K562 (cell line): ENCODE measurements around the gene SLC22A8. TPM values are rescaled to one million over a fixed set of nuclear protein-coding genes. Genes with fewer than 3 reads are reported as not detected.

Experiments
- ATAC-seq: fragments of 200-7000 bp; cut with Tn5 transposase; 3 replicates; pipeline ENCODE4 v1.9.1; 2020; ENCODE audit warnings: moderate library complexity
- BruUV-seq: library from RNA; stranded (reverse); fragments of 400-500 nt; replicated peaks from 2 replicates; lab custom pipeline; 2021; lab: Mats Ljungman, UMichigan
- CTCF ChIA-PET: fragments of 300-600 bp; formaldehyde crosslinking; extraction: SDS; loops from one replicate; lab custom pipeline; 2021; ENCODE audit warnings: low intra/inter-chr PET ratio; lab: Yijun Ruan, JAX
- POLR2A ChIA-PET: fragments of 300-600, 350-650 bp; sonication (Branson Sonifier 250); formaldehyde crosslinking; extraction: SDS; loops from one replicate; lab custom pipeline; 2021; ENCODE audit warnings: antibody characterized with exemption, inconsistent platforms; lab: Yijun Ruan, JAX
- DNase-seq, 4 experiments: peaks; one replicate each; pipeline versions ENCODE4 v3.0.0 to v3.0.0-alpha.2; 2011 to 2018; ENCODE audit warnings: low spot score in 3 of 4, mixed read lengths in 3 of 4; ENCODE audit errors: extremely low read depth in 1 of 4
- FAIRE-seq: peaks from 2 replicates; lab custom pipeline; 2011; peaks lifted over from hg19 to GRCh38; lab: Jason Lieb, UNC
- H2AFZ ChIP-seq: 2 replicates; pipeline ENCODE4 v1.6.0; 2011; ENCODE audit warnings: low read depth, low read length, control low read depth, inconsistent platforms
- H3K27ac ChIP-seq: fragments of 200-600 bp; 3 replicates; pipeline ENCODE4 v1.8.0; 2011; ENCODE audit warnings: low read depth, mild to moderate bottlenecking, control low read depth, inconsistent platforms, low read length, moderate library complexity, mixed read lengths; ENCODE audit errors: extremely low read depth
- H3K27me3 ChIP-seq, 2 experiments: fragments of 300-600 bp in 1 of 2; 2 replicates in 1 of 2; 3 replicates in 1 of 2; pipeline versions ENCODE4 v1.6.0 to v1.8.0; 2011; ENCODE audit warnings: inconsistent platforms in 2 of 2, low read length in 2 of 2, mild to moderate bottlenecking in 1 of 2, mixed read lengths in 1 of 2, moderate library complexity in 1 of 2; ENCODE audit not compliant: control insufficient read depth in 2 of 2, insufficient read depth in 2 of 2
- H3K36me3 ChIP-seq: fragments of 300-600 bp; 3 replicates; pipeline ENCODE4 v1.8.0; 2011; ENCODE audit warnings: mild to moderate bottlenecking, low read length, inconsistent platforms; ENCODE audit not compliant: control insufficient read depth, insufficient read depth
- H3K4me1 ChIP-seq, 2 experiments: fragments of 200-600 bp in 1 of 2; replicated peaks in 1 of 2; 2 replicates in 1 of 2; 3 replicates in 1 of 2; pipeline versions ENCODE4 v1.5.1 to v1.8.0; 2011; ENCODE audit warnings: inconsistent platforms in 2 of 2, low read length in 2 of 2, mild to moderate bottlenecking in 1 of 2, mixed read lengths in 1 of 2, moderate library complexity in 1 of 2; ENCODE audit not compliant: control insufficient read depth in 2 of 2, insufficient read depth in 2 of 2
- H3K4me2 ChIP-seq: 2 replicates; pipeline ENCODE4 v1.6.1; 2011; ENCODE audit warnings: low read length, control low read depth, inconsistent platforms, mixed read lengths; ENCODE audit not compliant: insufficient read depth
- H3K4me3 ChIP-seq: fragments of 200-600 bp; sonication (generic), shearing (Covaris generic); 2 replicates; pipeline ENCODE4 v1.5.1; 2016; ENCODE audit warnings: control low read depth, inconsistent platforms
- H3K79me2 ChIP-seq: fragments of 200-600 bp; 3 replicates; pipeline ENCODE4 v1.8.0; 2011; ENCODE audit warnings: low read length, inconsistent platforms; ENCODE audit not compliant: control insufficient read depth, insufficient read depth
- H3K9ac ChIP-seq, 2 experiments: 2 replicates each; pipeline versions ENCODE4 v1.6.0 to v1.6.1; 2011; ENCODE audit warnings: low read depth in 2 of 2, low read length in 2 of 2, control low read depth in 1 of 2, inconsistent platforms in 1 of 2, mild to moderate bottlenecking in 1 of 2, mixed read lengths in 1 of 2; ENCODE audit not compliant: insufficient read depth in 1 of 2
- H3K9me1 ChIP-seq: one replicate; pipeline ENCODE4 v1.6.0; 2011; ENCODE audit warnings: inconsistent platforms, mild to moderate bottlenecking, low read length, moderate library complexity; ENCODE audit not compliant: control insufficient read depth, insufficient read depth
- H3K9me3 ChIP-seq: replicated peaks from 2 replicates; pipeline ENCODE4 v1.5.1; 2011; ENCODE audit warnings: low read depth, low read length, inconsistent platforms; ENCODE audit not compliant: control insufficient read depth, insufficient read depth
- H4K20me1 ChIP-seq: replicated peaks from 2 replicates; pipeline ENCODE4 v1.6.1; 2011; ENCODE audit warnings: low read length, inconsistent platforms, mixed read lengths; ENCODE audit not compliant: control insufficient read depth, insufficient read depth
- CREB5 ChIP-seq: fragments of 250-450 bp; sonication (Bioruptor Pico); IDR thresholded peaks from 2 replicates; pipeline ENCODE4 v1.5.0; 2020; ENCODE audit warnings: mild to moderate bottlenecking
- CSDE1 ChIP-seq, 2 experiments: fragments of 450-650 bp; IDR thresholded peaks; 2 replicates each; pipeline ENCODE4 v1.6.1; 2016; ENCODE audit warnings: mild to moderate bottlenecking in 1 of 2
- FOXK2 ChIP-seq, 2 experiments: fragments of 450-650 bp; IDR thresholded peaks in 1 of 2; conservative IDR thresholded peaks in 1 of 2; 2 replicates each; pipeline ENCODE4 v1.6.1; 2016; ENCODE audit warnings: low read depth in 2 of 2, mild to moderate bottlenecking in 1 of 2
- SP1 ChIP-seq: sonication (generic); formaldehyde crosslinking; IDR thresholded peaks from 2 replicates; pipeline ENCODE4 v1.8.1; 2022; ENCODE audit warnings: mild to moderate bottlenecking, missing genetic modification reagents
- ZNF133 ChIP-seq: fragments of 250-450 bp; sonication (Bioruptor Pico); IDR thresholded peaks from 2 replicates; pipeline ENCODE4 v1.4.0; 2020; ENCODE audit warnings: mild to moderate bottlenecking
- ZNF384 ChIP-seq: IDR thresholded peaks from 2 replicates; pipeline ENCODE4 v1.6.1; 2012; ENCODE audit warnings: low read depth, low read length, improper control_type of control experiment
- ZNF695 ChIP-seq: fragments of 450-650 bp; formaldehyde crosslinking; IDR thresholded peaks from 2 replicates; pipeline ENCODE4 v1.4.0; 2020; ENCODE audit warnings: mild to moderate bottlenecking, moderate library complexity
- WGBS: fragments of 100-300 bp; shearing (Covaris generic); methylation state at CpG from one replicate; pipeline ENCODE4 v1.1.6; 2016; ENCODE audit warnings: low coverage, mixed read lengths; ENCODE audit not compliant: insufficient coverage; ENCODE audit errors: missing lambda C conversion rate; 5-methylcytosine and 5-hydroxymethylcytosine counted together
- in situ Hi-C: fragments of 300-500 bp; cut with MboI; formaldehyde crosslinking; loops from 4 replicates; pipeline ENCODE4 v1.15.0; 2018; ENCODE audit warnings: inconsistent platforms, mixed read lengths
- intact Hi-C: fragments of 100-400 bp; cut with micrococcal nuclease; formaldehyde crosslinking; loops from 2 replicates; pipeline ENCODE4 v1.14.2; 2022
- polyA plus RNA-seq, 8 experiments: library from polyadenylated mRNA; depleted of rRNA in 4 of 8; stranded (reverse) in 5 of 8; unstranded in 3 of 8; fragments of >200 nt; fragmentation: Nextera tagmentation in 2 of 8; fragmentation: Illumina TruSeq in 1 of 8; extraction: Ambion mirVana in 2 of 8; extraction: Trizol in 1 of 8; gene quantifications; 2 replicates each; pipeline versions ENCODE4 v1.2.1 to v1.2.3, GENCODE V29; 2011 to 2014; ENCODE audit warnings: inconsistent platforms in 1 of 8, missing spikeins in 1 of 8
- total RNA-seq, 7 experiments: library from RNA; depleted of rRNA in 6 of 7; stranded (reverse); fragments of >200 nt in 6 of 7; fragmentation: Illumina TruSeq in 2 of 7; extraction: Trizol in 2 of 7; gene quantifications; 2 replicates each; pipeline versions ENCODE4 v1.2.1 to v1.2.3, GENCODE V29; 2011 to 2021; ENCODE audit warnings: low replicate concordance in 1 of 7
- TF ChIP-seq, protein P1 (sequence below): sonication (generic); formaldehyde crosslinking; IDR thresholded peaks from 2 replicates; pipeline ENCODE4 v1.8.1; 2023; ENCODE audit warnings: mild to moderate bottlenecking, missing genetic modification reagents

The SLC22A8 gene
- total and polyA plus RNA-seq, 9 of the 15 experiments (the other 6 are each of a cell fraction or from before 2014, with no cell fraction given): not detected

DNA sequence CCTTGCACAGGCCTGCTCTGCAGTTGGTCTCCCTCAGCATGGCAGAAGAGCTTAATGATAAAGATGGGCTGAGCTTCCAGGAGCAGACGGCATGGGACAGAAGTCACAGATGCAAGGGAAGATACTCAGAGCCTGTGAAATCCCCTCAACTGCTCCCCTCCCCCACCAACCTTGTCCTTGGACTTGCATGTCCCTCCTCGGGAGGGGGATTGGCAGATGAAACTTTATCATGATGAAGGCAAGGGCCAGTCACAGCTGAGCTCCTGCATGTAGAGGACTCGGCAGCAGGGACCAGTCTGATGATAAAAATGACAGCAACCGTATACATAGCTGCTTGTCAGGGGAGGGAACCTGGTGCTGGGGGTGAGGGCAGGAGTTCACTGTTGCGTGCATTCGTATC lies 6.8 kb upstream of the SLC22A8 start:
- Histone ChIP-seq H2AFZ (no peak overlapping the region), H3K9ac (no peak overlapping the region; a peak in 1 of 4 replicates), H4K20me1 (peaks cover 4% of the 10 kb centered on the region; the same call in 1 of the 2 replicates), H3K36me3 (no peaks in the 10 kb centered on the region), H3K9me3 (no peaks in the 10 kb centered on the region), H3K4me3 (no peak overlapping the region)
- intact Hi-C loops: loop anchor here (5.0 kb wide), 1 partner anchor 640 kb away; no protein-coding TSS in a partner anchor
- POLR2A ChIA-PET: interaction anchor here (0.5 to 4.0 kb wide), 2 partner anchors 116 to 161 kb away, joined by 3 to 14 read pairs; no protein-coding TSS in a partner anchor
- no peak for ATAC-seq
- CTCF ChIA-PET: interaction anchor here (3.1 to 3.9 kb wide), 2 partner anchors 113 to 117 kb away, joined by 36 to 60 read pairs; no protein-coding TSS in a partner anchor
- DNase-seq: peak in 1 of 4 experiments; percentile 12
- 3% methylated on average over 6 of the region's 6 CpGs for WGBS
- TF ChIP-seq CREB5 (CRISPR knock-in tag): no peak
- no peak for TF ChIP-seq ZNF133 (CRISPR knock-in tag)
- no peak for TF ChIP-seq ZNF384
- no peak for TF ChIP-seq CSDE1 (IDR thresholded peaks at IDR 0.05)
- no peak for TF ChIP-seq FOXK2 (conservative IDR thresholded peaks at IDR 0.05 in 1 of 2, IDR thresholded peaks at IDR 0.05 in 1 of 2; ENCODE audit: low read depth in 2 of 2)
- no peak for TF ChIP-seq ZNF695 (CRISPR knock-in tag)
- TF ChIP-seq, protein P1, sequence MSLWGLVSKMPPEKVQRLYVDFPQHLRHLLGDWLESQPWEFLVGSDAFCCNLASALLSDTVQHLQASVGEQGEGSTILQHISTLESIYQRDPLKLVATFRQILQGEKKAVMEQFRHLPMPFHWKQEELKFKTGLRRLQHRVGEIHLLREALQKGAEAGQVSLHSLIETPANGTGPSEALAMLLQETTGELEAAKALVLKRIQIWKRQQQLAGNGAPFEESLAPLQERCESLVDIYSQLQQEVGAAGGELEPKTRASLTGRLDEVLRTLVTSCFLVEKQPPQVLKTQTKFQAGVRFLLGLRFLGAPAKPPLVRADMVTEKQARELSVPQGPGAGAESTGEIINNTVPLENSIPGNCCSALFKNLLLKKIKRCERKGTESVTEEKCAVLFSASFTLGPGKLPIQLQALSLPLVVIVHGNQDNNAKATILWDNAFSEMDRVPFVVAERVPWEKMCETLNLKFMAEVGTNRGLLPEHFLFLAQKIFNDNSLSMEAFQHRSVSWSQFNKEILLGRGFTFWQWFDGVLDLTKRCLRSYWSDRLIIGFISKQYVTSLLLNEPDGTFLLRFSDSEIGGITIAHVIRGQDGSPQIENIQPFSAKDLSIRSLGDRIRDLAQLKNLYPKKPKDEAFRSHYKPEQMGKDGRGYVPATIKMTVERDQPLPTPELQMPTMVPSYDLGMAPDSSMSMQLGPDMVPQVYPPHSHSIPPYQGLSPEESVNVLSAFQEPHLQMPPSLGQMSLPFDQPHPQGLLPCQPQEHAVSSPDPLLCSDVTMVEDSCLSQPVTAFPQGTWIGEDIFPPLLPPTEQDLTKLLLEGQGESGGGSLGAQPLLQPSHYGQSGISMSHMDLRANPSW: no peak
- no peak for TF ChIP-seq SP1 (CRISPR knock-in tag)
- TF ChIP-seq, all 486 proteins: peak for 0
- Histone ChIP-seq H3K27me3 (peaks cover 3 to 51% of the 10 kb centered on the region in 2 experiments; a peak in 3 of 5 replicates), H3K4me1 (peaks cover 0 to 8% of the 10 kb centered on the region in 2 experiments; a peak in 2 of 5 replicates), H3K9me1 (no peaks in the 10 kb centered on the region), H3K4me2 (no peak overlapping the region), H3K79me2 (no peaks in the 10 kb centered on the region), H3K27ac (no peak overlapping the region)
- no peak for FAIRE-seq
- BruUV-seq: no TSS peak
- in situ Hi-C loops: loop anchor here (5.0 to 25.0 kb wide), 2 partner anchors 115 to 635 kb away; no protein-coding TSS in a partner anchor
